NT2/D1 (cell line): ENCODE data around the gene CACNA1E.

Experiments
- SUZ12 ChIP-seq: IDR thresholded peaks from 2 replicates; pipeline ENCODE4 v1.6.1; 2011; ENCODE audit not compliant: insufficient read length, insufficient read depth; ENCODE audit errors: extremely low read depth
- ZNF274 ChIP-seq: IDR thresholded peaks from 2 replicates; pipeline ENCODE4 v1.6.1; 2011; ENCODE audit warnings: mild to moderate bottlenecking, low read depth, low read length

GRCh38 chr1:181793831-181794230, 310.5 kb downstream of the CACNA1E start:
- TF ChIP-seq SUZ12, result no peak
- no peak for TF ChIP-seq ZNF274
